ENCODE measurements around the gene EXOC3.

The EXOC3 gene

DNA sequence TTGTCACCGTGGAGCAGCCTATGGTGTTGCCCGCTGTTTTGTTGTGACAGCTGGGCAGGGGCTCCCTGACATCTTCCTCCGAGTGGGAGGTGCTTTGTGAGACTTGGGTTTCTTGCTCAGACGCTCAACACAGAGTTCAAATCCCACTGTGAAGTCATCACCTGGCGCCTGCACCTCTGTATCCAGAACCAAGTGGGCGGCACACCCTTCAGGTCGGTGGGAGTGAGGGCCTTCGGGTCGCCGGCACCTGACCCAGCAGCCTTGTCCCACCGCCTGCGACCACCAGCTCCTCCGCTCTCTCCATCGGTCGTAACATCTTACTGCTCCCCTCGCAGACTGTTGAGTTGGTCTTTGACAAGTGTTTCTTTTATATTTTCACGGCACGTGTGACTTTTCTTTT is 37.6 kb upstream of the EXOC3 start:
- CTCF ChIA-PET: interaction anchor here (0.6 kb wide), 1 partner anchor 9 kb away, joined by 3 read pairs; no protein-coding TSS in a partner anchor
- no peak for DNase-seq (ENCODE audit: extremely low spot score)
- TF ChIP-seq FOXK2 (IDR thresholded peaks at IDR 0.05) (no peak), TARDBP (IDR thresholded peaks at IDR 0.05) (no peak), SUZ12 (IDR thresholded peaks at IDR 0.05) (no peak), ARNT (IDR thresholded peaks at IDR 0.05) (no peak)
- POLR2A ChIA-PET: interaction anchor here (0.5 to 5.5 kb wide), 2 partner anchors 8 to 32 kb away, joined by 3 to 39 read pairs; no protein-coding TSS in a partner anchor

- ChIA-PET POLR2A (interaction anchor here (0.5 to 5.5 kb wide), 4 partner anchors 8 to 31 kb away, joined by 3 to 39 read pairs (median 4); no protein-coding TSS in a partner anchor), CTCF (no interaction called here)
- no peak for DNase-seq (ENCODE audit: extremely low spot score)
- no peak for TF ChIP-seq SP1 (IDR thresholded peaks at IDR 0.05)
- TF ChIP-seq FOXM1 (IDR thresholded peaks at IDR 0.05; ENCODE audit: borderline replicate concordance): no peak
- TF ChIP-seq PKNOX1 (IDR thresholded peaks at IDR 0.05): no peak
- TF ChIP-seq FOXK2 (IDR thresholded peaks at IDR 0.05): no peak
- TF ChIP-seq ELF4 (IDR thresholded peaks at IDR 0.05): no peak
- no peak for TF ChIP-seq ARNT (IDR thresholded peaks at IDR 0.05)
- no peak for TF ChIP-seq CTBP1 (IDR thresholded peaks at IDR 0.05; ENCODE audit: borderline replicate concordance)
- TF ChIP-seq FOXA1 (IDR thresholded peaks at IDR 0.05): no peak
- no peak for TF ChIP-seq LEF1 (IDR thresholded peaks at IDR 0.05; ENCODE audit: borderline replicate concordance)
- no peak for TF ChIP-seq HDGF (IDR thresholded peaks at IDR 0.05; ENCODE audit: borderline replicate concordance)
- no peak for TF ChIP-seq L3MBTL2 (conservative IDR thresholded peaks at IDR 0.05)
- TF ChIP-seq BHLHE40 (IDR thresholded peaks at IDR 0.05; ENCODE audit: borderline replicate concordance): no peak
- no peak for TF ChIP-seq SUZ12 (IDR thresholded peaks at IDR 0.05)
Measured at GRCh38 chr5:406041-406440, 36.9 kb upstream of the EXOC3 start.

DNA sequence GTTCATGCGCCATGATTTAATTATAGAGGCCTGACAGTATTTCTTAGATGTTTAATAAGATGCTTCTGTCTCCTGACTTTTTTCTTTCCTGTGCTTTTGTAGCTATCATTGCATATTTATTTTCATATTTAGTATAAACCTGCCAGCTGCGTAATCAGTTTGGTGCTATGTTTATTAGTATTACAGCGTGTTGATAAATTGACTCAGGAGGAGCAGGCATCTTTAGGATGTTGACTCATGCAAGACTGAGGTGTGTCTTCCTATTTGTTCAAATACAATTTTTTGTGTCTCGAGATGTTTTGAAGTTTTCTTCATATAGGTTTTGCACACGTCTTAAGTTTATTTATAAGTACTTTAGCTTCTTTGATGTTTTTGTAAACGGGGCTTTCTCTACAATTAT is 35.9 kb upstream of the EXOC3 start:
- CTCF ChIA-PET: interaction anchor here (1.2 to 1.3 kb wide), 2 partner anchors 14 to 90 kb away, joined by 3 to 5 read pairs; no protein-coding TSS in a partner anchor
- TF ChIP-seq PKNOX1 (IDR thresholded peaks at IDR 0.05) (no peak), L3MBTL2 (conservative IDR thresholded peaks at IDR 0.05) (no peak), FOXA1 (IDR thresholded peaks at IDR 0.05) (no peak), TARDBP (IDR thresholded peaks at IDR 0.05) (no peak), ARNT (IDR thresholded peaks at IDR 0.05) (no peak), NFRKB (IDR thresholded peaks at IDR 0.05) (no peak), FOXM1 (IDR thresholded peaks at IDR 0.05; ENCODE audit: borderline replicate concordance) (no peak), SP1 (IDR thresholded peaks at IDR 0.05) (no peak), ZNF384 (IDR thresholded peaks at IDR 0.05) (no peak), HDGF (IDR thresholded peaks at IDR 0.05; ENCODE audit: borderline replicate concordance) (no peak), ELF4 (IDR thresholded peaks at IDR 0.05) (no peak), LEF1 (IDR thresholded peaks at IDR 0.05; ENCODE audit: borderline replicate concordance) (no peak)
- POLR2A ChIA-PET: interaction anchor here (0.8 to 1.1 kb wide), 2 partner anchors 7 to 32 kb away, joined by 3 to 4 read pairs; no protein-coding TSS in a partner anchor
- DNase-seq (ENCODE audit: extremely low spot score): no peak

DNA sequence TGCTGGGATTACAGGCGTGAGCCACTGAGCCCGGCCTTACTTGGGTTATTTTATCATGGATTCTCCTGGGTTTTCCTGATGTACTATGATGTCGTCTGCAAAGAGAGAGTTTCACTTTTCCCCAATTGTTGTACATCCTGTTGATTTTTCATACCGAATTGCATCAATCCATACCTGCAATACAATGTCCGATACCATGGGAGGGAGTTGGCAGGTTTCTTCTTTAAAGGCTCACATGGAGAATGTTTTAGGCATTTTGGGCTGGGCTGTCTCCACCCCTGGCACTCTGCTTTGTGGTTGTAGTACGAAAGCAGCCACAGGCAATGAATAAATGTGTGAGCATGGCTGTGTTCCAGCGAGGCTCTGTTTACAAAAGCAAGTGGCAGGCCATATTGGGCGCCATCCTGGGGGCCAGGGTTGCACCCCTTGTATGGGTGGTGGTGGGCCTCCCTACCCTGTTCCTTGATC is 35.1 kb upstream of the EXOC3 start:
- ChIA-PET POLR2A (no interaction called here), CTCF (interaction anchor here (1.3 kb wide), 1 partner anchor 14 kb away, joined by 5 read pairs; no protein-coding TSS in a partner anchor)
- TF ChIP-seq L3MBTL2 (conservative IDR thresholded peaks at IDR 0.05): no peak
- TF ChIP-seq ZNF384 (IDR thresholded peaks at IDR 0.05): no peak
- no peak for TF ChIP-seq ARNT (IDR thresholded peaks at IDR 0.05)
- no peak for TF ChIP-seq ELF4 (IDR thresholded peaks at IDR 0.05)
- TF ChIP-seq BHLHE40 (IDR thresholded peaks at IDR 0.05; ENCODE audit: borderline replicate concordance): no peak
- no peak for DNase-seq (ENCODE audit: extremely low spot score)

DNA sequence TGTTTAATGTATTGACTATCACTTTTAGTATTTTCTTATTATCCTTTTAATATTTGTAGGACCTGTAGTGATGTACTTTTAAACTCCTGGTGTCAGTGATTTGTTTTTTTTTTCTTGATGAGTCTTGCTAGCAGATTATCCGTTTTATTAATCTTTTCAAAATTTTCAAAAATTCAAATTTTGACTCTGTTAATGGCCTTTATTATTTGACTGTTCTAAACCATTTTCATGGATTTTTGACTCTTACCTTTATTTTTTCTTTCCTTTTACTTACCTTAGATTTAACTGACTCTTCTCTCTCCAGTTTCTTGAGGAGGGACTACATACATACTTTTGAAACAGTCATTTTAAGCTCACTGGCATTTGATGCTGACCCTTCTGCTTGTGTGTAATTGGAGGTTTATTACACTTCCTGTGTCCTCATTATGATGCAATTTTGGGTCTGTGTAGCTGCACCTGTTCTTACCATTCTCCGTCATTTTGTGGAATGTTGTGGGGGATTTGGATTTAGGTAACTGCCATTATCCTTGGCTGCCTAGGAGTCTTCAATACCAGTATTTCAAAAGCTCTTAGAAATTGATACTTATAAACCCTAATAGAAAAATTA is 32.0 kb upstream of the EXOC3 start:
- ChIA-PET CTCF (interaction anchor here (1.0 kb wide), 1 partner anchor 93 kb away, joined by 3 read pairs; no protein-coding TSS in a partner anchor), POLR2A (interaction anchor here (1.3 kb wide), 1 partner anchor 29 kb away, joined by 3 read pairs; no protein-coding TSS in a partner anchor)
- no peak for DNase-seq (ENCODE audit: extremely low spot score)
- TF ChIP-seq ARNT (IDR thresholded peaks at IDR 0.05) (no peak), PKNOX1 (IDR thresholded peaks at IDR 0.05) (no peak), BHLHE40 (IDR thresholded peaks at IDR 0.05; ENCODE audit: borderline replicate concordance) (no peak), ELF4 (IDR thresholded peaks at IDR 0.05) (no peak), FOXM1 (IDR thresholded peaks at IDR 0.05; ENCODE audit: borderline replicate concordance) (no peak), SP1 (IDR thresholded peaks at IDR 0.05) (no peak), TARDBP (IDR thresholded peaks at IDR 0.05) (no peak), HDGF (IDR thresholded peaks at IDR 0.05; ENCODE audit: borderline replicate concordance) (no peak), SUZ12 (IDR thresholded peaks at IDR 0.05) (no peak), FOXK2 (IDR thresholded peaks at IDR 0.05) (no peak), ZNF384 (IDR thresholded peaks at IDR 0.05) (no peak), CTBP1 (IDR thresholded peaks at IDR 0.05; ENCODE audit: borderline replicate concordance) (no peak), L3MBTL2 (conservative IDR thresholded peaks at IDR 0.05) (no peak), FOXA1 (IDR thresholded peaks at IDR 0.05) (no peak), NFRKB (IDR thresholded peaks at IDR 0.05) (no peak), LEF1 (IDR thresholded peaks at IDR 0.05; ENCODE audit: borderline replicate concordance) (no peak)

DNA sequence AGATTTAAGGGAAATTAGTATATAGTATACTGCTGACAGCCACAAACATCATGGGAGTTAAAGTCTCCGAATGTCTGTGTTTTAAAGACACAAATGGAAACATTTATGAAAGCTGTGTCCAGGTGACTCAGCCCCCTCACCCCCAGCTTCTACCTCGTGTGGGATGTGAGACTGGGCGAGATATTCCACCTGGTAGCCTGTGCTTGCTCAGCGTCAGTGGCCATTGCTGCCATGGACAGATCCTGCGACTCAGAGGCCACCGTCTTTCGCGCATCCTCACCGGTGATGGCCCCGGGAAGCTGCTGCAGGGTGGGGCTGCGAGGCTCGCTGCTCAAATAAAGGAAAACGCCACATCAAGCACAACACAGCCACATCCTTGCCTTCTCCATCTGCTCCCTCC is 31.2 kb upstream of the EXOC3 start:
- ChIA-PET CTCF (interaction anchor here (1.0 kb wide), 1 partner anchor 94 kb away, joined by 3 read pairs; no protein-coding TSS in a partner anchor), POLR2A (interaction anchor here (0.7 to 1.3 kb wide), 2 partner anchors 28 to 90 kb away, joined by 3 read pairs; partner anchors contain the start of gene AHRR)
- DNase-seq (ENCODE audit: extremely low spot score): no peak
- TF ChIP-seq ZNF384 (IDR thresholded peaks at IDR 0.05): no peak
- no peak for TF ChIP-seq FOXK2 (IDR thresholded peaks at IDR 0.05)
- TF ChIP-seq SUZ12 (IDR thresholded peaks at IDR 0.05): no peak
- no peak for TF ChIP-seq FOXA1 (IDR thresholded peaks at IDR 0.05)
- no peak for TF ChIP-seq BHLHE40 (IDR thresholded peaks at IDR 0.05; ENCODE audit: borderline replicate concordance)
- no peak for TF ChIP-seq SP1 (IDR thresholded peaks at IDR 0.05)
- no peak for TF ChIP-seq LEF1 (IDR thresholded peaks at IDR 0.05; ENCODE audit: borderline replicate concordance)
- TF ChIP-seq ELF4 (IDR thresholded peaks at IDR 0.05): no peak
- TF ChIP-seq NFRKB (IDR thresholded peaks at IDR 0.05): no peak

DNA sequence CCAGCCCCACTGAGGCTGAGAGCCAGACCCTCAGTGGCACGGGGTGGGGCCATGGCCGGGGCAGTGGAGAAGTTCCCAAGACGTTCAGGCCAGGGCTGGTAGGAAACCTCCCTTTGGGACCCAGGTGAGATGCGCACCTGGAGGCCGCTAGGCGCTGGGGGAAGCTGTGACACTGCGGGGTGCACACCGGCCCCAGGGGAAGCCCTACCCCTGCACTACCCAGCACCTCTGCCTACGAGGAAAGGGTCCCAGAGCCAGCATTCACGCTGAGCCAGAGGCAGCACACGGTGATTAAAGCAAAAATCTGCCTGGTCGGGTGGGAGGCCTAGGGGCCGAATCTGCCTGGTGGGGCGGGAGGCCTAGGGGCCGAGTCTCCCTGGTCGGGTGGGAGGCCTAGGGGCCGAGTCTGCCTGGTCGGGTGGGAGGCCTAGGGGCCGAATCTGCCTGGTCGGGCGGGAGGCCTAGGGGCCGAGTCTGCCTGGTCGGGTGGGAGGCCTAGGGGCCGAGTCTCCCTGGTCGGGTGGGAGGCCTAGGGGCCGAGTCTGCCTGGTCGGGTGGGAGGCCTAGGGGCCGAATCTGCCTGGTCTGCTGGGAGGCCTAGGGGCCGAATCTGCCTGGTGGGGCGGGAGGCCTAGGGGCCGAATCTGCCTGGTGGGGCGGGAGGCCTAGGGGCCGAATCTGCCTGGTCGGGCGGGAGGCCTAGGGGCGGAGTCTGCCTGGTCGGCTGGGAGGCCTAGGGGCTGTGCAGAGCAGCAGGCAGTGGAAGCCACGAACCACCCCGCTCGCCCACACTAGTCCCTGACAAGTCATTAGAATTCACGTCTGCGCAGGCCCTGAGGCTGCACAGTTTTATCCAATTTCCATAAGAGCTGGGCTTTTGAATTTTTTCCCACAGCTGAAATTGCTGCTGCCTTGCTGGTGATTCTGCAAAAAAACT is 27.7 kb upstream of the EXOC3 start:
- DNase-seq (ENCODE audit: extremely low spot score): peak; percentile 75
- ChIA-PET POLR2A (interaction anchor here (0.6 to 2.5 kb wide), 30 partner anchors 8 to 228 kb away, joined by 3 to 39 read pairs (median 4); partner anchors contain the start of genes EXOC3 and PDCD6), CTCF (interaction anchor here (0.6 to 2.1 kb wide), 12 partner anchors 9 to 99 kb away, joined by 3 to 18 read pairs (median 4); no protein-coding TSS in a partner anchor)
